ENCODE data around the gene CASS4.
"Not testable (repeated sequence)": the region's sequence is repeated elsewhere in the genome, so short reads cannot be mapped to it uniquely, and the experiment has no call there.

Gene CASS4

GRCh38 chr20:56411759-56412472 is at the start of gene CASS4:
Gene CASS4 (plus strand): TSS chr20:56412260. CDS start chr20:56412459, 199 bp downstream.
- DNase-seq, result no peak

- DNase-seq, result no peak
Observed at GRCh38 chr20:56362833-56363413, 49.1 kb upstream of the CASS4 start.

- DNase-seq, result no peak
Observed at GRCh38 chr20:56363491-56363890, 48.6 kb upstream of the CASS4 start.

- no peak for DNase-seq
Observed at GRCh38 chr20:56368351-56369134, 43.5 kb upstream of the CASS4 start.

GRCh38 chr20:56369179-56369578 is 42.9 kb upstream of the CASS4 start:
- no peak for DNase-seq

DNA sequence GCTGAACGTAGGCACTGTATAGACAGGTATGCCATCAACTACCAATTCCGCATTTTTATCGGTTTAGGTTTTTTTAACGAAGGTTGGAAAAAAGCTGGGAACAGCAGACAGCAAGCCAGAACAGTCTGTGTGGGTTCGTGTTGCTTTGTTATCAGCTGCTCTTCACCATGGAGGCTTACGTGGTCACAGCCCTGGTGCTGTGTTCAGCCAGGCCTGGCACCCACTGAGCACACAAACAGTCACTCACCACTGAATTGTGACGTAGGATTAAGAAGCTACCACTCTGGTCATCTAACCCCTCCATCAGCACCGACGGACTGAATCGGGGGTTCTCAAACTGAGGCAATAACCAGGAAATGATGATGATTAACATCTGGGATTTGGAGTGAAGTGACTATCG is 40.1 kb upstream of the CASS4 start:
- DNase-seq, result no peak

- DNase-seq, result no peak
Observed at GRCh38 chr20:56372850-56373249, 39.2 kb upstream of the CASS4 start.

DNA sequence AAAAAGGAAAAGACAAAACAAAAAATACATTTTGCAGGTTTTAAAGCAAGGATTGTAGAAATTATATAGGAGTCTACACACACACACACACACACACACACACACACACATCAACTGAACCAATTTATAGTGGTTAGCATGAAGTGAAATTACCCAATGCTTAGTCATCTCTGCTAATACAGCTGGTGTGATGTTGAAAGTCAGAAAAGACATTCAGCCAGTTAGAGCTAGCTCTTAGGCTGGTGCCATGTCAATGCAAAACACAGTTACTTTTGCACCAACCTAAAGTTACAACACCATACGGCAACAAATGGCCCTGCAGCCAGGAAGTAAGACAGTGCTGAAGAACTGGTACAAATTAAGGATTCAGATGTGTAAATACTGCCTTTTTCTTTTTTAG is 38.1 kb upstream of the CASS4 start:
- DNase-seq, result no peak

- DNase-seq, result no peak
Observed at GRCh38 chr20:56376331-56376730, 35.7 kb upstream of the CASS4 start.

DNA sequence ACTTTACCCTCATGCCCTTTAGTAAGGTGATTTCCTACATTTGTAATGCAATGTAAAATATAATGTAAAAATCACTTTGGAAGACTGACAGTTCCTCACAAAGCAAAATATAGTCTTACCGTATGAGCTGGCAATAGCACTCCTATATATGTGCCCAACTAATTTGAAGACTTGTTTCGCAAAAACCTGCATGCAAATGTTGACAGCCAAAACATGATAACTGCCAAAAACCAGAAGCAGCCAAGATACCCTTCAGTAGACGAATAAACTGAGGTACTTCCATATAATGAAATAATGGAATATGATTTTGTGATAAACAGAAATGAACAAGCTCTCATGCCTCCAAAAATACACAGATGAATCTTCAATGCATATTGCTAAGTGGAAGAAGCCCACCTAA is 33.7 kb upstream of the CASS4 start:
- no peak for DNase-seq

DNA sequence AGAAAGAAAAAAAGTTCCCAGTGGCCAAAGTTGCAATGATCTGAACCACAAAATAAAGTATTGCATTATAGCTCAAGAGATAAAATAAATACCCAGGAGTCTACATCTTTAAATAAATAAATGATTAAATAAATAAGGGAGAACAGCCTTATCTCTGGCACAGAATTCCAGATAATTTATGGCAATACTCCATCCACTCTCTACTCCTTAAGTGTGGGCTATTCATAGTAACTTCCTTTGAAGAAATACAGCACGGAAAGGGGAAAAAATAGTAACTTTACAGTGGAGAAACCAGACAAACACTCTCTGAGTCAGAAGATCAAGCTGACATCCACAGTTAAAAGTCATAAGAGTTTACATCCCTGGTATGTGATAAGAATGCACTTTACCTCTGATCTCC is 31.7 kb upstream of the CASS4 start:
- DNase-seq, result no peak

DNA sequence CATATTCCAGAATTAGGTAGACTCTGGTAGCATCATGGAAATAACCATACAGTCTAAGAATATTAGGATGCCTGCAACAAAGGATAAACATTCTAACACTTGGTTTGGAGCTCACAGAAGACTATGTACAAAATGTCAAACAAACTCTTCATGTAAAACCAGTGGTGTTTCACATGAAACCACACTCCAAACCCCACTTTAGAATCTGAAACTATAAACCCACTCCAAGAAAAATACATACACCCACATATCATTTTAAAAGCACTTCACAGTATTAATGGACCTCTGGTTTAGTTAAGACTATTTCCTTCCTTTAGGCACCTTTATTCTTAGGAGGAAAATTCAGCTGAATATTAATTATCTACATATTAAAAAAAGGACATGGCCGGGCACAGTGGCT is 30.6 kb upstream of the CASS4 start:
- no peak for DNase-seq

GRCh38 chr20:56382696-56383095 is 29.4 kb upstream of the CASS4 start:
- DNase-seq, result no peak

DNA sequence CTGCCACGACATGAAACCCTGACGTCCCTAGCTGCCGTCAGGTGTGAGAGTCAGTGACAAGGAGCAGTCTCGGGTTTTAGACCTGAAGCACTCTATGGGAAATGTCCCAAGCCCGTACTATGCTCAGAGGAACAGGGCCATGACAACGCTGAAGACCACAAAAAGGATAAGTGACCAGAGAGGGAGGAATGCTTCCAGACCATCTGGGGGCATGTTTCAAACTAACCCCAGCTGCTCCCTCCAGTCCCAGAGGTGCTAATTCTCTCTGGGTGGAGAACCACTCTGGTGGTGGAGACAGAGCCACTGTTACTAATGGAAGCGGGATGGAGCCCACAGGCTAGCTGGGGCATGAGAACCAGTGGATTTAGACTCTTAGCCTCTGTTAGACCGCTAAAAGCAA is 28.7 kb upstream of the CASS4 start:
- DNase-seq, result no peak

DNA sequence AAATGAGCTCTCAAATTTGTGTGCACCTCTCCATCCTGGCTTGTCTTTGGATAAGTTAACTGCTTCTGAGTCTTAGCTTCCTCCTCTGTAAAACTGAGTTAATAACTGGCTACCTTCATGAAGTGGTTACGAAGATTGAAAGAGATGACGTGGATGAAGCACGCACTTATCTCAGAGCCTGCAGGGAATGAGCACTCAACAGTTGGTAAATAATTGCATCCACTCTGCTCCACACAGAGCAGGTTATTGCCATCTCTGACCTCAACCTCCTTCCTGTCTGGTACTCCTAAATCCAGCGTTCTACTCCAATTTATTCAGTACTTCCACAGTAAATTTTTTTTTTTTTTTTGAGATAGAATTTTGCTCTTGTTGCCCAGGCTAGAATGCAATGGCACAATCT is 26.9 kb upstream of the CASS4 start:
- no peak for DNase-seq

DNA sequence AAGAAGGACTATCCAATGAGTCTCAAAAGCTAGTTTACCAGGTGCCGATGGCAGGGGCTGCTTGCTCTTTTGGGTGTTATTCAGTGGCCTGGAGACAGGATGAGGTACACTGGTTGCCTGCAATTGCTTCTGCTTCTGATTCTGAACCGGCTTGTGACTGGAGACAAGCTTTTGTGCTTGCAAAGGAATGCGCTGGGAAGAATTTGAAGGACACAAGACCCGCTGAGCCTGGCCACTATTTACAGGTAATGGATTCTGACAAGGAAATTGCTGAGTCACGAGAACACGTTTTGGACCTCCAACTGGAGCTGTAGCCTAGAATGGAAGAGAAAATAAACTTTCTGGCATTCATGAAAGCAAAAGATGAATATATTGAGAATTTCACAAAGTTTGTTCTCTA is 25.8 kb upstream of the CASS4 start:
- no peak for DNase-seq

DNA sequence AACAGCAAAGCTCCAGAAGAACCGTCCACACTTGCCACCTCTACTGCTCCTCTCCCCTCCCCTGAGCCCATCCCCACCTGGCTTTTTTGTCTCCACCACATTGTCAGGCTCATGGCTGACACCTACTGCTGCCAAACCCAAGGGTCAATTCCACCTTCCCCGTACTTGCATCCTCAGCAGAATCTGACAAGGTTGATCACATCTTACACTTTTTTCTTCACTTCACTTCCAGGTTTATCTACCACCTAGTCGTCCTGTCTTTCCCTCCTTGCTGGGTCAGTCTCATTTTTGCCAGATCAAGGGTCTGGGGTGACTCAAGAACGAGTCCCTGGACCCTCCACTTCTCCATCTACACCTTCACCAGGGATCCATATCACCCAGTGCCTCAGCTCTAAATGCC is 23.2 kb upstream of the CASS4 start:
- DNase-seq, result no peak

- no peak for DNase-seq
Observed at GRCh38 chr20:56389807-56390206, 22.3 kb upstream of the CASS4 start.

DNA sequence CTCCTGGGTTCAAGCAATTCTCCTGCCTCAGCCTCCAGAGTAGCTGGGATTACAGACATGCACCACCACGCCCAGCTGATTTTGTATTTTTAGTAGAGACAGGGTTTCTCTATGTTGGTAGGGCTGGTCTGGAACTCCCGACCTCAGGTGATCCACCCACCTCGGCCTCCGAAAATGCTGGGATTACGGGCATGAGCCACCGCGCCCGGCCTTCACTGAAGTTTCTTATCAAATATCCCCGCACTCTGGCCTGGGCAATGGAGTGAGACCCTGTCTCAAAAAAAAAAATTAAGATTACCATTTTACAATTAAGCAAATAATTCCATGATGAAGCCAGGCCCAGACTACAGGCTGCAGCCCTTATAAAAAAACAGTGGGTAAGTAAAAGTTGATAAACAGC is 21.7 kb upstream of the CASS4 start:
- DNase-seq, result not testable (repeated sequence)

DNA sequence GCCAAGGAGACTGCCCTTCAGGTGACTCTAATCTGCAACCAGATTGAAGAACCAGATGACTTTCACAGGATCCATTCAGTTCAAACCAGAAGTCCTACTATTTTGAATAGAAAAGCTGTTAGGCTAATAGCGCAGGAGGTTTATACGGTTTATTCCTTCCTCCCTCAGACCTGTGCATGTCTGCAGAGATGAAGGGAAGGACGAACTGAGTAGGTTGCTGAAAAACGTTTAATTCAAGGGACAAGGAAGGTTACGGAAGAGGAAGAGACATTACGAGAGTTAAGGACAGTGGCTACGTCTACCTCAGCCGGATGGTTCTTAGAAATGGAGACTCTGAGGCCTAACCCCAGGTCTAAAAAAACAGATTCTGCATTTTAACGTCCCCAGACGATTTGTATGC is 21.0 kb upstream of the CASS4 start:
- DNase-seq, result no peak

- no peak for DNase-seq
Observed at GRCh38 chr20:56391596-56392131, 20.4 kb upstream of the CASS4 start.

DNA sequence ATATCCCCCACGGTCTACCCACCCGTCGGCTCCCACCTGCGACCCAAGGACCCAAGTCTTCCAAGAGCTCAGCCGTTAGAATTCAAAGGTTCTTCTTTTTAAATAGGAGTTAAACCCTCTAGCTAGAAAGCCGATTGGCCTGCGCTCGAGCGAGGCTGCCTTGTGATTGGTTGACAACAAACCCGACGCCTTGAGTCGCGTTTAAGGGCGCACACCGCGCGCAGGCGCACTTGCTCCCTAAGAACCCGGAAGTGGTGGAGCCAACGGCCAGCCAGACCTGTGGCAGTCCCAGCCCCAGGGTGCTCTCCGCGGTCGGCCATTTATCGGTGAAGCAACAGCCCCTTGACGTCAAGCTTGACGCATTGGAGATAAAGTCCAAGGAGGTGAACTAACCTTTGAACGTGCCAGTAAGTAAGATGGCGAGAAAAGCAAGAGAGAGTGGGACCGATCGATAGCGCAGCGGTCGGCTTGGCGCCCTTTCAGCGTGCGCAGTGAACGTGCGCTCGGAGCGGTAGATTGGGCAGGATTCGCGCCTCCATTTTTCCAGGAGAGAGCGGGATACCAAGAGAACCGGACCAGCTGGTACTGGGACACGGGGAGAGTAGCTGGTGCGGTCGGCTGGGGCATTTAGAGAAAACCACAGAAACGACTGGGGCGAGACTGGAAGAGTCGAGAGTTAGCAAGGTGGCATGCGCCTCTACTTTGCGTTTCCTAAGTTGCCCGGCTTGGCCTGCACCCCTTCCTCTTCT is 19.8 kb upstream of the CASS4 start, which contains the start of the genes AURKA and CSTF1:
Gene AURKA, minus strand, starts transcription at position 84 of the 749 bp plus-strand sequence. CDS start 4,018 bp downstream, outside the sequence.
Gene CSTF1, plus strand, starts transcription at position 514 of the 749 bp plus-strand sequence. CDS start 2,908 bp downstream, outside the sequence.
- DNase-seq, result peak; percentile 98

Data from NCI-H774 (cell line).